Esophagus squamous epithelium (tissue), 4 donors: ENCODE data around the gene CPPED1.

ENCODE experiments used
- CTCF ChIP-seq, 6 experiments: fragments of 450-650 bp in 4 of 6; fragments of 200-600 bp in 2 of 6; sonication (generic) in 2 of 6; IDR thresholded peaks; one replicate each; pipeline ENCODE4 v1.5.1; 2016 to 2019; ENCODE audit warnings: antibody characterized with exemption in 6 of 6, mild to moderate bottlenecking in 4 of 6, moderate library complexity in 4 of 6
- POLR2A ChIP-seq, 4 donors: fragments of 450-650 bp; IDR thresholded peaks; one replicate each; pipeline ENCODE4 v1.6.1; 2017; ENCODE audit warnings: antibody characterized with exemption in 4 of 4, mild to moderate bottlenecking in 4 of 4, moderate library complexity in 3 of 4

GRCh38 chr16:12612598-12613101 lies 191.0 kb downstream of the CPPED1 start:
- TF ChIP-seq POLR2A (IDR thresholded peaks at IDR 0.05) (no peak), CTCF (IDR thresholded peaks at IDR 0.05) (no peak)
